Heart right ventricle (tissue), 16 donors: ENCODE results near the gene ABT1. TPM values are rescaled to one million over a fixed set of nuclear protein-coding genes. Genes with fewer than 3 reads are reported as not detected.
A peak's percentile ranks its signal among the peaks of the same experiment; 100 is the strongest.

Experiments
- ATAC-seq, 8 donors: fragments of 200-7000 bp; cut with Tn5 transposase; one replicate each; pipeline ENCODE4 v1.9.1; 2020; ENCODE audit warnings: mild to moderate bottlenecking in 8 of 8, moderate library complexity in 8 of 8, moderate number of reproducible peaks in 1 of 8
- DNase-seq, 2 donors: peaks; one replicate each; pipeline ENCODE4 v3.0.0-alpha.2; 2020
- H3K27ac ChIP-seq, 10 donors: fragments of 200-600 bp; sonication (generic) in 2 of 10; one replicate each; pipeline versions ENCODE4 v1.5.0 to v1.8.0; 2020 to 2022; ENCODE audit warnings: mild to moderate bottlenecking in 3 of 10
- H3K27me3 ChIP-seq, 7 donors: fragments of 200-600 bp; one replicate each; pipeline ENCODE4 v1.8.0; 2021 to 2022; ENCODE audit warnings: mild to moderate bottlenecking in 2 of 7
- H3K36me3 ChIP-seq, 9 donors: fragments of 200-600 bp; sonication (generic) in 1 of 9; one replicate each; pipeline versions ENCODE4 v1.5.0 to v1.8.0; 2020 to 2022; ENCODE audit warnings: mild to moderate bottlenecking in 2 of 9
- H3K4me1 ChIP-seq, 9 donors: fragments of 200-600 bp; sonication (generic) in 1 of 9; one replicate each; pipeline versions ENCODE4 v1.5.0 to v1.8.0; 2020 to 2022; ENCODE audit warnings: mild to moderate bottlenecking in 4 of 9
- H3K4me3 ChIP-seq, 10 donors: fragments of 200-600 bp; sonication (generic) in 2 of 10; one replicate each; pipeline versions ENCODE4 v1.5.0 to v1.8.0; 2020 to 2022; ENCODE audit warnings: mild to moderate bottlenecking in 7 of 10, moderate library complexity in 2 of 10
- H3K9me3 ChIP-seq, 11 donors: fragments of 200-600 bp in 10 of 11; sonication (generic) in 2 of 11; one replicate each; pipeline versions ENCODE4 v1.5.0 to v1.8.0; 2013 to 2022; ENCODE audit warnings: mild to moderate bottlenecking in 2 of 11, control low read depth in 1 of 11, moderate library complexity in 1 of 11
- CTCF ChIP-seq, 9 donors: fragments of 200-600 bp; sonication (generic) in 2 of 9; IDR thresholded peaks; one replicate each; pipeline versions ENCODE4 v1.5.0 to v1.8.0; 2021 to 2022; ENCODE audit warnings: antibody characterized with exemption in 9 of 9, mild to moderate bottlenecking in 5 of 9, moderate library complexity in 1 of 9
- WGBS, 2 donors: extraction: QIAGEN DNeasy Blood & Tissue Kit; methylation state at CpG; one replicate each; pipeline ENCODE4 v1.1.7; 2013; ENCODE audit warnings: inconsistent platforms in 1 of 2; 5-methylcytosine and 5-hydroxymethylcytosine counted together
- intact Hi-C, 10 donors: fragments of 100-400 bp; cut with DNase I; formaldehyde crosslinking; loops; one replicate each; pipeline versions ENCODE4 v1.11.1 to v1.14.2; 2022
- polyA plus RNA-seq, 2 donors: library from polyadenylated mRNA; stranded (reverse); fragments of 200-250 nt; gene quantifications; one replicate each; pipeline ENCODE4 v1.2.3, GENCODE V29; 2013
- total RNA-seq, 10 donors: library from RNA; stranded (reverse); fragmentation: NEBNext Ultra II Directional in 3 of 10; extraction: Animal tissue kit (Norgen Biotek cat#: 25700) in 3 of 10; gene quantifications; one replicate each; pipeline versions ENCODE4 v1.2.1 to v1.2.4, GENCODE V29; 2021 to 2023
- donor health status: Arrhythmogenic right ventricular cardiomyopathy.
- donor health status: ischemic (EF 13 %, LVEDD 7.1; RV severe dilation, severe dysfunction).
- donor health status: healthy with polysubstance abuse.
- donor health status: DM: no; HTN: yes; CAD: no.
- donor health status: DM: no; HTN: no; CAD: no.
- donor health status: ischemic (EF 25% LVEDD 6.9; RV normal size, moderate dysfunction).
- donor health status: ischemic (EF 25% LVEDD 5.7; RV mildly dilated, moderate dysfunction).
- donor health status: healthy.
- donor health status: DM: yes; HTN: yes; CAD: no.
- donor health status: Ischemic cardiomyopathy.
- donor health status: ischemic (EF 35%, LVEDD 5.7; RV mildly dilated, moderate dysfunction).
- donor health status: nonischemic (EF 11% LVEDD 7.7; RV severe dilation, severe dysfunction).
- donor health status: DM: yes; HTN: yes; CAD: no.
- donor health status: PGD.
- donor health status: ischemic (EF 29% LVEDD 5.4; RV normal size, mild dysfunction).
- donor health status: nonischemic (EF 23%, LVEDD 6.1; RV moderate dilation, normal function).

ABT1 gene
- total and polyA plus RNA-seq, 12 donors: 5.8 to 11.7 (median 7.4) TPM

GRCh38 chr6:26561533-26562466 lies 35.0 kb upstream of the ABT1 start:
- Histone ChIP-seq H3K9me3 (no peaks in the 10 kb centered on the region), H3K27me3 (no peaks in the 10 kb centered on the region), H3K27ac (no peak overlapping the region), H3K36me3 (no peaks in the 10 kb centered on the region), H3K4me3 (no peak overlapping the region), H3K4me1 (no peaks in the 10 kb centered on the region)
- intact Hi-C loops: no loop called here
- no peak for TF ChIP-seq CTCF (IDR thresholded peaks at IDR 0.05)
- WGBS, 2 donors: 86 to 88% methylated on average over 17 of the region's 17 CpGs
- ATAC-seq (no peak), DNase-seq (no peak)

- Histone ChIP-seq H3K4me1 (peaks cover 0 to 4% (median 0%) of the 10 kb centered on the region in 9 donors), H3K36me3 (no peaks in the 10 kb centered on the region), H3K27ac (no peak overlapping the region), H3K4me3 (no peak overlapping the region), H3K27me3 (no peaks in the 10 kb centered on the region), H3K9me3 (no peaks in the 10 kb centered on the region)
- intact Hi-C loops: no loop called here
- 78 to 80% methylated on average over 6 of the region's 6 CpGs for WGBS, 2 donors
- ATAC-seq (no peak), DNase-seq (no peak)
- TF ChIP-seq CTCF (IDR thresholded peaks at IDR 0.05): no peak
Measured at GRCh38 chr6:26563488-26563887, 33.3 kb upstream of the ABT1 start.

- ATAC-seq (peak; percentile 81 to 90 (median 85)), DNase-seq (peak; percentile 90 to 96)
- Histone ChIP-seq H3K36me3 (no peaks in the 10 kb centered on the region), H3K27ac (peak overlapping the region in 4 of 10 donors; percentile 2 to 63 (median 50)), H3K4me3 (peak overlapping the region; percentile 16 to 59 (median 50)), H3K9me3 (no peaks in the 10 kb centered on the region), H3K27me3 (no peaks in the 10 kb centered on the region), H3K4me1 (peaks cover 0 to 27% (median 4%) of the 10 kb centered on the region in 9 donors)
- 3 to 5% methylated on average over 34 of the region's 34 CpGs for WGBS, 2 donors
- peak in 4 of 9 donors; percentile 25 to 36 (median 32) for TF ChIP-seq CTCF (IDR thresholded peaks at IDR 0.05)
- intact Hi-C loops: loop anchor here in 5 of 10 donors (1.0 to 5.0 kb wide), 3 partner anchors 14 to 47 kb away; no protein-coding TSS in a partner anchor
Measured at GRCh38 chr6:26568601-26569432, 27.9 kb upstream of the ABT1 start.

- no peak for ATAC-seq
- H3K27ac ChIP-seq: peak overlapping the region in 1 of 10 donors; percentile 52
- peak overlapping the region in 8 of 10 donors; percentile 16 to 59 (median 56) for H3K4me3 ChIP-seq
- intact Hi-C loops: loop anchor here in 3 of 10 donors (2.0 to 5.0 kb wide), 2 partner anchors 15 to 47 kb away; no protein-coding TSS in a partner anchor
- no peak for DNase-seq
- TF ChIP-seq CTCF (IDR thresholded peaks at IDR 0.05): no peak
- no peaks in the 10 kb centered on the region for H3K27me3 ChIP-seq
- 9 to 22% methylated on average over 2 of the region's 2 CpGs for WGBS, 2 donors
- no peaks in the 10 kb centered on the region for H3K9me3 ChIP-seq
- no peaks in the 10 kb centered on the region for H3K36me3 ChIP-seq
- peaks cover 0 to 27% (median 4%) of the 10 kb centered on the region in 9 donors for H3K4me1 ChIP-seq
Measured at GRCh38 chr6:26569433-26569764, 27.4 kb upstream of the ABT1 start.
